Measurements from ENCODE around the gene MDM2. TPM values are rescaled to one million over a fixed set of nuclear protein-coding genes. Genes with fewer than 3 reads are reported as not detected.
"Not testable (repeated sequence)": the region's sequence is repeated elsewhere in the genome, so short reads cannot be mapped to it uniquely, and the experiment has no call there.

MDM2 gene
- total RNA-seq, 4 donors from 2014 or later: 44.3 to 84.2 (median 70.1) TPM

- TF ChIP-seq CTCF (IDR thresholded peaks at IDR 0.05): no peak
- DNase-seq (ENCODE audit: low spot score) (no peak), ATAC-seq (ENCODE audit: low FRiP score) (no peak)
Measured at GRCh38 chr12:68798882-68799234, 9.1 kb upstream of the MDM2 start.

GRCh38 chr12:68800294-68800693 is 7.7 kb upstream of the MDM2 start:
- DNase-seq (ENCODE audit: low spot score): no peak
- no peak for TF ChIP-seq CTCF (IDR thresholded peaks at IDR 0.05)
- no peak for ATAC-seq (ENCODE audit: low FRiP score)

GRCh38 chr12:68801124-68801523 is 6.9 kb upstream of the MDM2 start:
- DNase-seq (ENCODE audit: low spot score); ATAC-seq (ENCODE audit: low FRiP score): not testable (repeated sequence)

GRCh38 chr12:68802372-68802745 is 5.6 kb upstream of the MDM2 start:
- ATAC-seq (ENCODE audit: low FRiP score); DNase-seq (ENCODE audit: low spot score): not testable (repeated sequence)

GRCh38 chr12:68802911-68803651 is 4.9 kb upstream of the MDM2 start:
- DNase-seq (ENCODE audit: low spot score); ATAC-seq (ENCODE audit: low FRiP score): not testable (repeated sequence)

GRCh38 chr12:68803948-68804656 is 3.9 kb upstream of the MDM2 start:
- DNase-seq (ENCODE audit: low spot score) (no peak), ATAC-seq (ENCODE audit: low FRiP score) (no peak)
- no peak for TF ChIP-seq CTCF (IDR thresholded peaks at IDR 0.05)

- DNase-seq (ENCODE audit: low spot score) (no peak), ATAC-seq (ENCODE audit: low FRiP score) (no peak)
- no peak for TF ChIP-seq CTCF (IDR thresholded peaks at IDR 0.05)
Measured at GRCh38 chr12:68804657-68805591, 3.1 kb upstream of the MDM2 start.

GRCh38 chr12:68805592-68806120 is 2.3 kb upstream of the MDM2 start:
- no peak for TF ChIP-seq CTCF (IDR thresholded peaks at IDR 0.05)
- no peak for ATAC-seq (ENCODE audit: low FRiP score)
- no peak for DNase-seq (ENCODE audit: low spot score)
